RWPE1 (cell line): Measurements from ENCODE around the gene TUSC2.
A peak's percentile ranks its signal among the peaks of the same experiment; 100 is the strongest.

Source experiments
- CTCF ChIA-PET: fragments of 350-600 bp; sonication (Branson Sonifier 250); formaldehyde crosslinking; extraction: SDS; loops from one replicate; lab custom pipeline; 2021; lab: Yijun Ruan, JAX
- POLR2A ChIA-PET: fragments of 400-600 bp; formaldehyde crosslinking; extraction: SDS; loops from one replicate; lab custom pipeline; 2020; ENCODE audit warnings: antibody characterized with exemption; ENCODE audit not compliant: low non-redundant PET; lab: Yijun Ruan, JAX
- DNase-seq: peaks from one replicate; pipeline ENCODE4 v3.0.0; 2012; ENCODE audit warnings: low spot score
- H3K27ac ChIP-seq: fragments of 450-650 bp; 2 replicates; pipeline ENCODE4 v1.5.1; 2017
- TF ChIP-seq, protein P1 (sequence below): fragments of 450-650 bp; conservative IDR thresholded peaks from 2 replicates; pipeline ENCODE4 v1.5.1; 2017; ENCODE audit warnings: low read depth, mild to moderate bottlenecking

TUSC2 gene

GRCh38 chr3:50354850-50355249 is 26.8 kb upstream of the TUSC2 start:
- DNase-seq: no peak
- POLR2A ChIA-PET: interaction anchor here (1.1 kb wide), 1 partner anchor 14 kb away, joined by 3 read pairs; the partner anchor contains the start of gene RASSF1
- CTCF ChIA-PET: no interaction called here
- TF ChIP-seq, protein P1, sequence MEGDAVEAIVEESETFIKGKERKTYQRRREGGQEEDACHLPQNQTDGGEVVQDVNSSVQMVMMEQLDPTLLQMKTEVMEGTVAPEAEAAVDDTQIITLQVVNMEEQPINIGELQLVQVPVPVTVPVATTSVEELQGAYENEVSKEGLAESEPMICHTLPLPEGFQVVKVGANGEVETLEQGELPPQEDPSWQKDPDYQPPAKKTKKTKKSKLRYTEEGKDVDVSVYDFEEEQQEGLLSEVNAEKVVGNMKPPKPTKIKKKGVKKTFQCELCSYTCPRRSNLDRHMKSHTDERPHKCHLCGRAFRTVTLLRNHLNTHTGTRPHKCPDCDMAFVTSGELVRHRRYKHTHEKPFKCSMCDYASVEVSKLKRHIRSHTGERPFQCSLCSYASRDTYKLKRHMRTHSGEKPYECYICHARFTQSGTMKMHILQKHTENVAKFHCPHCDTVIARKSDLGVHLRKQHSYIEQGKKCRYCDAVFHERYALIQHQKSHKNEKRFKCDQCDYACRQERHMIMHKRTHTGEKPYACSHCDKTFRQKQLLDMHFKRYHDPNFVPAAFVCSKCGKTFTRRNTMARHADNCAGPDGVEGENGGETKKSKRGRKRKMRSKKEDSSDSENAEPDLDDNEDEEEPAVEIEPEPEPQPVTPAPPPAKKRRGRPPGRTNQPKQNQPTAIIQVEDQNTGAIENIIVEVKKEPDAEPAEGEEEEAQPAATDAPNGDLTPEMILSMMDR: no peak
- H3K27ac ChIP-seq: peak overlapping the region; percentile 77

DNA sequence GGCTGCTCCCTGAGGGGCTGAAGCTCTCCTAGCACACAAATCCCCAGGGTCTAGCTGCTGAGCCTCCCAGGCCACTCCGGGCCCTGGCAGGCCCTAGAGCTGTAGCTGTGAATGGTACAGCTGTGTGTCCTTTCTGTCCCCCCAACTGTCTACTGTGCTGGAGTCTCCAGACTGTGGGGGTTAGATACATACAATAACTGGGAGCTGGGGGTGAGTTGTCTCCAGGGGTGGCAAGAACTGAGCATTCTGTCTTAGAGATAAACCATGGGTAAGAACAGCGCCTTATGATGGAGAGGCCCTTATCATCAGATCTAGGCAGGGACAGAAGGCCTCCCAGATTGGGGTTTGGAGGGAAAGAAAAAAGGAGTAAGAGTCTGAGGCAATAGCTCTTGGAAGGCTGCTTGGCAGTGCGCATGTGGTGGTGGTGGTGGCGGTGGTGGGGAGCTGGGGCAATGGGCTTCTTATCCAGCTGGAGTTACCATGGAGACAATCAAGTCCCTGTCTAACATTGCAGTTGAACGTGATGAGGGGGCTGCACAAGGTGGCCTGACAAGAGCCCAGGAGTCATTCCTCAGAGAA is 26.3 kb upstream of the TUSC2 start:
- no peak for DNase-seq
- TF ChIP-seq, protein P1: no peak
- peak overlapping the region; percentile 77 for H3K27ac ChIP-seq
- ChIA-PET POLR2A (interaction anchor here (1.1 kb wide), 1 partner anchor 13 kb away, joined by 3 read pairs; the partner anchor contains the start of gene RASSF1), CTCF (interaction anchor here (0.6 kb wide), 1 partner anchor 439 kb away, joined by 3 read pairs; no protein-coding TSS in a partner anchor)

GRCh38 chr3:50353245-50354004 is 25.4 kb upstream of the TUSC2 start:
- CTCF ChIA-PET: interaction anchor here (0.8 kb wide), 1 partner anchor 189 kb away, joined by 3 read pairs; no protein-coding TSS in a partner anchor

DNA sequence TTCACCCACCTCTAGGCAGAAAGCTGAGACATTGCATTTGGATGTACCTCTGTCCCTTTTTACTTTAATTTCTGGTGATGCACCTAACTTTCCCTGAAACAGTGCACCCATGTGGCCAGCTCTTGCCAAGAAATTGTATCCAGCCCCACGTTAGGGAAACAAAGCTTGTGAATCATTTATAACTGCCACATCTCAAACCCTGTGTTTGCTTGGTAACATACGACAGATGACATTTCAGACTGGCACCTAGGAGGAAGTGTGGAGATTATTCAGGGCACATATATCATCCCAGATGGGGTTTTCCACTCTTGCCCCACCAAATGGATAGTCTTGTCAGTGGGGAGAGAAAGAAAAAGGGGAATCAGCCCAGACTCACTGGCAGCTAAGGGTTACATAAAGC is 24.8 kb upstream of the TUSC2 start:
- ChIA-PET CTCF (interaction anchor here (0.6 to 0.9 kb wide), 4 partner anchors 9 to 191 kb away, joined by 3 to 4 read pairs (median 3); no protein-coding TSS in a partner anchor), POLR2A (interaction anchor here (0.8 kb wide), 1 partner anchor 15 kb away, joined by 4 read pairs; no protein-coding TSS in a partner anchor)
- H3K27ac ChIP-seq: peak overlapping the region; percentile 95
- no peak for DNase-seq
- TF ChIP-seq, protein P1: no peak; the same call in 1 of the 2 replicates

More at GRCh38 chr3:50353245-50354004, 25.4 kb upstream of the TUSC2 start:
- H3K27ac ChIP-seq: peak overlapping the region; percentile 77
- POLR2A ChIA-PET: interaction anchor here (0.8 to 1.1 kb wide), 2 partner anchors 13 to 14 kb away, joined by 3 to 4 read pairs; partner anchors contain the start of gene RASSF1
- no peak for DNase-seq
- TF ChIP-seq, protein P1: no peak

DNA sequence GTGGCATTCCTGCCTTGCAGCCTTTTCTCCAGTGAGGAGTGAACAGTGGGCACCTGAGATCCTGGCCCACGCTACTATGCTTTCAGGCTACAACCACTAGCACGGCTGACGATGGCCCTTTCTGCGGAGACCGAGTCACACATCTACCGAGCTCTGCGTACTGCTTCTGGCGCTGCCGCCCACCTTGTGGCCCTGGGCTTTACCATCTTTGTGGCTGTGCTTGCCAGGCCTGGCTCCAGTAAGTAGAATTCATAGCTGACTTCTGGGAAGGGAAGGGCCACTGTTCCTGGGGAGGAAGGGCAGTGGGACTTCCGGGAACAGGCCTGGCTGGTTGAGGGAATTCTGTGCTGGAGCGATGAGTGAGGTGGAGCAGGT is 23.3 kb upstream of the TUSC2 start:
- peak overlapping the region; percentile 95 for H3K27ac ChIP-seq
- TF ChIP-seq, protein P1: no peak
- no peak for DNase-seq
- ChIA-PET CTCF (interaction anchor here (0.9 kb wide), 1 partner anchor 191 kb away, joined by 3 read pairs; no protein-coding TSS in a partner anchor), POLR2A (no interaction called here)
